Adipocyte (in vitro differentiated cells): ENCODE data around the gene ARNT2.

Experiments used
- DNase-seq: peaks from one replicate; pipeline ENCODE4 v3.0.0-alpha.2; 2015; ENCODE audit warnings: low read depth
- H3K27me3 ChIP-seq: replicated peaks from 2 replicates; pipeline ENCODE4 v1.7.0; 2013; ENCODE audit warnings: mild to moderate bottlenecking, low read length, moderate library complexity; ENCODE audit not compliant: control insufficient read depth, insufficient read depth
- H3K36me3 ChIP-seq: 2 replicates; pipeline ENCODE4 v1.7.0; 2013; ENCODE audit warnings: low read length, mild to moderate bottlenecking, moderate library complexity; ENCODE audit not compliant: control insufficient read depth, insufficient read depth, severe bottlenecking
- H3K4me1 ChIP-seq: 2 replicates; pipeline ENCODE4 v1.7.0; 2013; ENCODE audit warnings: mild to moderate bottlenecking, low read length, moderate library complexity; ENCODE audit not compliant: control insufficient read depth, insufficient read depth
- H3K4me3 ChIP-seq: 2 replicates; pipeline ENCODE4 v1.7.0; 2013; ENCODE audit warnings: mild to moderate bottlenecking, low read length, moderate library complexity
- H3K9ac ChIP-seq: 2 replicates; pipeline ENCODE4 v1.7.0; 2013; ENCODE audit warnings: mild to moderate bottlenecking, low read length, moderate library complexity
- H3K9me3 ChIP-seq: 2 replicates; pipeline ENCODE4 v1.7.0; 2013; ENCODE audit warnings: mild to moderate bottlenecking, low read length, moderate library complexity; ENCODE audit not compliant: control insufficient read depth

The ARNT2 gene

GRCh38 chr15:80614711-80615360 lies 210.7 kb downstream of the ARNT2 start:
- Histone ChIP-seq H3K27me3 (no peaks in the 10 kb centered on the region), H3K9ac (no peak overlapping the region), H3K4me3 (no peak overlapping the region), H3K9me3 (no peaks in the 10 kb centered on the region), H3K36me3 (no peaks in the 10 kb centered on the region), H3K4me1 (peaks cover 27% of the 10 kb centered on the region)
- no peak for DNase-seq

- peak overlapping the region; percentile 6 for H3K9ac ChIP-seq
- H3K27me3 ChIP-seq = no peaks in the 10 kb centered on the region
- no peaks in the 10 kb centered on the region for H3K36me3 ChIP-seq
- no peaks in the 10 kb centered on the region for H3K9me3 ChIP-seq
- peaks cover 24% of the 10 kb centered on the region for H3K4me1 ChIP-seq
- H3K4me3 ChIP-seq = no peak overlapping the region
- DNase-seq = no peak
Measured at GRCh38 chr15:80615361-80615736, 211.2 kb downstream of the ARNT2 start.

GRCh38 chr15:80615783-80616391 lies 211.7 kb downstream of the ARNT2 start:
- no peaks in the 10 kb centered on the region for H3K27me3 ChIP-seq
- H3K9ac ChIP-seq = peak overlapping the region; percentile 58
- H3K4me3 ChIP-seq = peak overlapping the region; percentile 2
- peaks cover 26% of the 10 kb centered on the region for H3K4me1 ChIP-seq
- H3K9me3 ChIP-seq = no peaks in the 10 kb centered on the region
- peak; percentile 72 for DNase-seq
- no peaks in the 10 kb centered on the region for H3K36me3 ChIP-seq

DNA sequence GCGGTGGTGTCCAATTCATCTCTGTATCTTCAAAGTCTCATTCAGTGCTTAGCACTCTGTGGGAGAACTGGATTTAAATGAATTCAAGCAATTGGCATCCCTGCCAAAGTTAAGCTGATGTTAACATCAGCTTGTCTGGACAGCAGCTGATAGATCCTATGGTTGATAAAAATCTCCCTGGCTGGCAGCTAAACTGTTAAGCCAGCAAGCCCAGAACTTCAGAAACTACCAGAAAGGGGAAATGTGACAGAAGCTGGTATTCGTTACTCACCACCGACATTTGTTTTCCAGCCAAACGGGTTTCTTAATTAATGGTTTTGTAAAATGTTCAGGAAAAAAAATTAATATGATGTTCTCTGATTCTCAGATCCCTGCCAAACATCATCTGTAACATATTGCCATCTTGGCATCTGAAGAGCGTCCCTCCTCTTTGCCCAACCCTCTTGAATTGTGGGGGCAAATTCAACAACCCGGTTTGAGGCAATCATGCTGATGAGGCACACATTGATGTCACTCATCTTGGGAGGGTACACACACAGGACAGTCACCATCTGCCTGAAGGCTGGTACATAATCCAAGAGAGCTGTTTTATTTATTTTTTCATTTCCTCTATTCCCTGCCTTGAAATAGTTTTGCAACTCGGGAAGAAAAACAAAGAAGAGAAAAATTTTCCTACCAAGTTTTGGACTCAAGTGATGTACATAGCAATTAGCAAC lies 214.7 kb downstream of the ARNT2 start:
- peak; percentile 32 for DNase-seq
- H3K9ac ChIP-seq = no peak overlapping the region
- H3K36me3 ChIP-seq = no peaks in the 10 kb centered on the region
- peaks cover 30% of the 10 kb centered on the region for H3K4me1 ChIP-seq
- peaks cover 23% of the 10 kb centered on the region for H3K9me3 ChIP-seq
- H3K4me3 ChIP-seq = no peak overlapping the region
- no peaks in the 10 kb centered on the region for H3K27me3 ChIP-seq

DNA sequence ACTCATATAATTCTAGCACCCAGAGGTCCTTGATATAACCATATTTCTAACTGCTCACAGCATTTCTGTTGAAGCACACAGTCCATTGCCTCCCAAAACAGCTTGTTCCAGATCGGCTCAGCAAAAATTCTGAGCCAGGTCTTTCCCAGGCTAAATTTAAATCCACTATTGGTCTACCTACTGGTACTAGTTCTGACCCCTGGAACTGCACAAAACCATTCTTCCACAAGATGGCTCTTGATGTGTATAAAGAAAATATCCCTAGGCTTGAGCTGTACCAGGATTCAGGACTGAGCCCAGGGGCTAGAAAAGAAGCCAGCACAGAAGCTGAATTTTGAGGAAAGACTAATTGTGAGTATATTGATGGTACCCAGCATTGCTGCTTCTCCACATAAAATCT lies 215.5 kb downstream of the ARNT2 start:
- H3K36me3 ChIP-seq = no peaks in the 10 kb centered on the region
- H3K4me1 ChIP-seq = peaks cover 30% of the 10 kb centered on the region
- DNase-seq = peak; percentile 38
- peaks cover 28% of the 10 kb centered on the region for H3K9me3 ChIP-seq
- H3K9ac ChIP-seq = no peak overlapping the region
- no peak overlapping the region for H3K4me3 ChIP-seq
- H3K27me3 ChIP-seq = no peaks in the 10 kb centered on the region

GRCh38 chr15:80620141-80620540 lies 216.0 kb downstream of the ARNT2 start:
- Histone ChIP-seq H3K36me3 (no peaks in the 10 kb centered on the region), H3K9me3 (peaks cover 31% of the 10 kb centered on the region), H3K4me3 (no peak overlapping the region), H3K9ac (no peak overlapping the region), H3K27me3 (no peaks in the 10 kb centered on the region), H3K4me1 (peaks cover 30% of the 10 kb centered on the region)
- no peak for DNase-seq

DNA sequence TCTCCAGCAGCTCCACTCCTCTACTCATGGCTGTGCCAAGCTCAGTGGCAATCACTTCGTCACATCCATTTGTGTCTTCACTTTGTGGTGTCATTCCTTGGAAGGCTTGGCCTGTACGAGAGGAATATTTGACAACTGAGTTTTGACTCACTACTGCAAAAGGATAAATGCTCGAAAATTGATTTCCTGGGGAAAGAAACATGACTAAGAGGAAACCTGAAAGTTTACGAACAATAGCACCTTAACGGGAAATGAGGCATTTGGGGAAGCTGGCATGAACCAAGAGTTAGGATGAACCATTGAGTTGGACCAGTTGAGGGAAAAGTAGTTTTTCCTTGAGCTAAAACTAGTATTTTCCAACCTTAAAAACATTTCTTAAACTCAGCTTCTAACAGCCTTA lies 216.7 kb downstream of the ARNT2 start:
- Histone ChIP-seq H3K9ac (no peak overlapping the region), H3K9me3 (peaks cover 31% of the 10 kb centered on the region), H3K4me3 (no peak overlapping the region), H3K36me3 (no peaks in the 10 kb centered on the region), H3K4me1 (peaks cover 22% of the 10 kb centered on the region), H3K27me3 (no peaks in the 10 kb centered on the region)
- DNase-seq = no peak

DNA sequence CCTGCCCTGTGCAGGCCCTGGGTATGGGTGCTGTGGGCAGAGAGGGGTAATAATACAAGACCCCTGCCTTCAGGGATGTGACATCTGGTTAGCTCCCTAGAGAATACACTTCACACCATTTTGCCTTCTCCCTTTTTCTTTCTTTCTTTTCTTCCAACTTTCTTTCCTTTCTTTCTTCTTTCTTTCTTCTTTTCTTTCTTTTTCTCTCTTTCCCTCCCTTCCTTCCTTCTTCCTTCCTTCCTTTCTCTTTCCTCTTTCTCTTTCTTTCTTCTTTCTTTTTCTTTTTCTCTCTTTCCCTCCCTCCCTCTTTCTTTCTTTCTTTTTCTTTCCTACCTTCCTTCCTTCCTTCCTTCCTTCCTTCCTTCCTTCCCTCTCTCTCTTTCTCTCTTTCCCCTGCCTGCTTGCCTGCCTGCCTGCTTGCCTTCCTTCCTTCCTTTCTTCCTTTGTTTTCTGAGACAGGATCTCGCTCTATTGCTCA lies 222.5 kb downstream of the ARNT2 start:
- H3K4me3 ChIP-seq = no peak overlapping the region
- peaks cover 29% of the 10 kb centered on the region for H3K9me3 ChIP-seq
- peaks cover under 1% of the 10 kb centered on the region for H3K4me1 ChIP-seq
- no peaks in the 10 kb centered on the region for H3K27me3 ChIP-seq
- DNase-seq = no peak
- no peaks in the 10 kb centered on the region for H3K36me3 ChIP-seq
- no peak overlapping the region for H3K9ac ChIP-seq

DNA sequence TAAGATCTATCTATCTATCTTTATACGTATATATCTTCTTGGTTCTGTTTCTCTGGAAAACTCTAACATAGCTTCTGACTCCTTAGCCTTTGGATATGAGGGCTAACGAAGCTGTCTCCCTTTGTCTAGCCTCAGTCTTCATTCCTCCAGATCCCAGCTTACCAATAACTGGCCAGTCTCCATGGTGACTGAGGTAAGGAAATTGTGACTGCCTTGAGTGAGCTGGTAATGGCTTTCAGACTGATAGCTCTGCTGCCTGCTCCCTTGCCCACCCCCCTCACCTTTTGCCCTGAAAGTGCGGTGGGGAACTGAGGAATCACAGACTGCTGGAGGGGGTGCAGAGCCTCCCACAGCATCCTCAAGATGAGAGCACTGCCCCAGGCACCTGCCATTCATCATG lies 225.2 kb downstream of the ARNT2 start:
- Histone ChIP-seq H3K4me3 (no peak overlapping the region), H3K36me3 (no peaks in the 10 kb centered on the region), H3K9me3 (peaks cover 5% of the 10 kb centered on the region), H3K4me1 (no peaks in the 10 kb centered on the region), H3K27me3 (no peaks in the 10 kb centered on the region), H3K9ac (no peak overlapping the region)
- DNase-seq = no peak

- no peak overlapping the region for H3K4me3 ChIP-seq
- H3K27me3 ChIP-seq = no peaks in the 10 kb centered on the region
- H3K9ac ChIP-seq = no peak overlapping the region
- no peaks in the 10 kb centered on the region for H3K9me3 ChIP-seq
- no peaks in the 10 kb centered on the region for H3K4me1 ChIP-seq
- no peaks in the 10 kb centered on the region for H3K36me3 ChIP-seq
- no peak for DNase-seq
Measured at GRCh38 chr15:80630981-80631380, 226.8 kb downstream of the ARNT2 start.

GRCh38 chr15:80633221-80633620 lies 229.0 kb downstream of the ARNT2 start:
- no peak overlapping the region for H3K9ac ChIP-seq

More at GRCh38 chr15:80633221-80633620, 229.0 kb downstream of the ARNT2 start:
- no peak for DNase-seq
- H3K9me3 ChIP-seq = no peaks in the 10 kb centered on the region
- no peaks in the 10 kb centered on the region for H3K4me1 ChIP-seq
- H3K27me3 ChIP-seq = no peaks in the 10 kb centered on the region
- no peaks in the 10 kb centered on the region for H3K36me3 ChIP-seq
- no peak overlapping the region for H3K4me3 ChIP-seq
